Stimulated activated CD4-positive, alpha-beta T cell treated with anti-CD3 and anti-CD28 coated beads, Interleukin-15, amount 100 ng/mL, for 1 hour (primary cell): ENCODE data around the gene DPAGT1.

Experiments
- DNase-seq, 2 donors: peaks; one replicate each; pipeline ENCODE4 v3.0.0-alpha.2; 2020; ENCODE audit warnings: low read depth in 1 of 2, low spot score in 1 of 2

DPAGT1 gene

DNA sequence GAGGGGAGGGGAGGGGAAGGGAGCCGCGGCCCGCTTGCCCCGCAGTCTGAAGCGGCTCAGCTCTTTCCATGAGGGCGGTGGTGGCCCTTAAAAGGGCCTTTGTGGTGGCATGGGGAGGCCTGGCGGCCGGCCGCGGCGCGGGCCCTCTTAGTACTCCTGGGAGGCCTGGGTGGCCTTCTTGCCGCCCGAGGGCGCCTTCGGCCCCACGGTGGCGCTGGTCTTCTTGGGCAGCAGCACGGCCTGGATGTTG is 6.9 kb downstream of the DPAGT1 start:
- peak; percentile 41 to 51 for DNase-seq

DNA sequence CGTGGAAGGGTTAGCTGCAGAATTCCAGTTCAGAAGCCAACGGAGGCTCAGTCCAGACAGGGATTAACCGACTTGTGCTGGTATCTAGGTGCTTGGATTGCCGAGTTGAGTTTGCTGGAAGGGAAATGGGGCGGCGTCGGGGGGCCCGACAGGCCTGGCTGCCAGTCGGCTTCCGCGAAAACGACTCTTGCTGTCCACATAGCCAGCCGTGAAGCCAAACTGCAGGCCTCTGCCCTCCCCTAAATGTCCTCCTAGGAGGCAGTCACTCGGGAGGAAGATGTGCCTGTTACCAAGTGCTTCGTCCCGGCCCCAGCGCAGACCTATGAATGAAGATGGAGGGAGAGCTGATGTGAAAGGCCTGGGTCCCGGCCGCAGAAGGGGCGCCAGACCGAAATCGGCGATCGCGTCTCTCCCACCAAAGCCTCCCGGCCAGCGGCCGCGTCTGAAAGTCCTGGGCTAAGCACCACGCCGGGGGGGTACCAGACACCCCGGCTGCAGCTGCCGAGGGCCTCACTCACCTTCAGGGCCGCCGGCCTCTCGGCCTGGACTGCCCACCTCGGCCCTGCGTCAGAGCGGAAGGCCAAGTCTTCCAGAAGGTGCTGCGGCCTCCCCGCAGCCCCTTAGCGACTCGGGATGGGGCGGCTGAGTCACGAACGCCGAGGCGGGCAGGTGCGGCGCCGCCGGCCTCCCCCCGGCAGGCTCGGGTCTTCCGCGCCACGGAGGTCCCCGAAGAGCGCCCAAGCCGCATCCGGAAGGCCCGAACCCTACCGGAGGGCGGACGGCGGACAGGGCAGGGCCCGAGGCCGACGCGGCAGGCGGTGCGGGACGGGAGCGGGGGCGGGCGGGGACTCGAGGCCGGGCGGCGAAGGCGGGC is 7.5 kb downstream of the DPAGT1 start:
- DNase-seq = peak; percentile 27 to 40

DNA sequence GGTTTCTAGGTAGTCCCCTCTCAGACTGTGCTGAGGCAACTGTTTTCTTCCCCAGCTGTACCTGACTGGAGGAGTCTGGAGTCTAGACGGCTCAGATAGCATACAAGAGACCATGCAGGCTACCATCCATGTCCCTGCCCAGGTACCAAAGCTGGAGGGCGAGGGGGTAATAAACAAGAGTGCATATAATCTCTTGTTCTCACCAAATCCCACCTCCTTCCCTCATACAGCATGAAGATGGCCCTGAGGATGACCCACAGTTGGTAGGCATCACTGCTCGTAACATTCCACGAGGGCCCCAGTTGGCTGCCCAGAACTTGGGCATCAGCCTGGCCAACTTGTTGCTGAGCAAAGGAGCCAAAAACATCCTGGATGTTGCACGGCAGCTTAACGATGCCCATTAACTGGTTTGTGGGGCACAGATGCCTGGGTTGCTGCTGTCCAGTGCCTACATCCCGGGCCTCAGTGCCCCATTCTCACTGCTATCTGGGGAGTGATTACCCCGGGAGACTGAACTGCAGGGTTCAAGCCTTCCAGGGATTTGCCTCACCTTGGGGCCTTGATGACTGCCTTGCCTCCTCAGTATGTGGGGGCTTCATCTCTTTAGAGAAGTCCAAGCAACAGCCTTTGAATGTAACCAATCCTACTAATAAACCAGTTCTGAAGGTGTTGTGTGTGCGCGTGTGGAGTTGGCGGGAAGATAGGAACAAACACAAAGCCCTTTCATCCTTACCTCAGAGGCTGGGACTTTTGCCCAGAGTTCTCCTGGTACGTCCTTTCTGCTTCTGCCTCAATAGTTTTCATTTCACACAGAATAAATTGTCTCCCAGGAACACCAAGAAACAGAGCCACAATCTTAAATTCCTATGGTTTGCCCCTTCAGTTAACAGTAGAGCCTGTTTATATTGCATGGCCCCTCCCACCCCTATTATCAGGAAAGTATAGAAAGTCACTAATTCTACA is 8.5 kb downstream of the DPAGT1 start:
- DNase-seq = no peak

DNA sequence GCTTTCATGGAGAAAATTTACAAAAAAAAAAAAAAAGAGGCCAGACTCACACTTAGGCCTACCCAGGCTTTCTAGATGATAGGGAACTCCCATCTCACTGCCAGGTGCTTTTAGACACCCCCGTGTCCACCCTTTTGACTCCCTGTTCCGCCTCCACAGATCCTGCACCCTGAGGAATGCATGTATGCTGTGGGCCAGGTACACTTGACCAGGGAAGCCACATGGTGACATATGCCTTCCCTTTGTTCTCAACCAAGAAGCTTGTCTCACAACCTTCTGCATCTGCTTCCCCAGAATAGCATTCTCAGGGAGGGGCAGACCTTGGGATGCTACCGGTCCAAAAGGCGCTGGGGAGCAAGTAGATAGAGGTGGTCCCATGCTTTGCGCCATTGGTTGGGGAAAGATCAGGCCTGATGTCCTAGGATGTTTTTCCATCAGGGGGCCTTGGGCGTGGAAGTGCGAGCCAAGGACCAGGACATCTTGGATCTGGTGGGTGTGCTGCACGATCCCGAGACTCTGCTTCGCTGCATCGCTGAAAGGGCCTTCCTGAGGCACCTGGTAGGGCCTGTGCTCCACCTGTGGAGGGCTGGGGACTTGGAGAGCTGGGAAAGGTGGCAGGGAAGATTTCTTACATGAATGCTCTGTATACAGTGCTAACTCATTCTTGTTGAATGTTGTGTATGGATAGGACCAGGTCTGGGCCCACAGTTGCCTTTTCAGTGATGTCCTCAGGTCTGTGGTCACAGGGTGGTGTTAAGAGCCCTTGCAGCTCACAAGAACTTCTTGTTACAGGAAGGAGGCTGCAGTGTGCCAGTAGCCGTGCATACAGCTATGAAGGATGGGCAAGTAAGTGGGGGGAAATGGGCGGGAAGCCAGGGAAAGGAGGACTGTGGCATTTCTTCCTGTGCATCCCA is 9.4 kb downstream of the DPAGT1 start:
- DNase-seq = no peak

DNA sequence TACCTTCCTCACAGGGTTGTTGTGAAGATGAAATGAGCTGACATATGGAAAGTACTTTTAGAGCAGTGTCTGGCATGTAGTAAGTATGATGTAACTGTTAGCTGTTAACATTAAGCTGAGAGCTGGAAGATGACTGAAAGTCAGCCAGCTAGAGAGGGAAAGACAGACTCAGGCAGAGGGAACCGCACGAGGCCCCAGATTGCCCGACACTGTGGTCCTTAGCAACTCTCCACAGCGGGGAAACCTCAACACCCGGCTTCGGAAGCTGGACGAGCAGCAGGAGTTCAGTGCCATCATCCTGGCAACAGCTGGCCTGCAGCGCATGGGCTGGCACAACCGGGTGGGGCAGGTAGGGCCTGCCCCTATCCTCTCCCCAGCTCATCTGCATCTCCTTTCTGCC is 10.5 kb downstream of the DPAGT1 start:
- no peak for DNase-seq

DNA sequence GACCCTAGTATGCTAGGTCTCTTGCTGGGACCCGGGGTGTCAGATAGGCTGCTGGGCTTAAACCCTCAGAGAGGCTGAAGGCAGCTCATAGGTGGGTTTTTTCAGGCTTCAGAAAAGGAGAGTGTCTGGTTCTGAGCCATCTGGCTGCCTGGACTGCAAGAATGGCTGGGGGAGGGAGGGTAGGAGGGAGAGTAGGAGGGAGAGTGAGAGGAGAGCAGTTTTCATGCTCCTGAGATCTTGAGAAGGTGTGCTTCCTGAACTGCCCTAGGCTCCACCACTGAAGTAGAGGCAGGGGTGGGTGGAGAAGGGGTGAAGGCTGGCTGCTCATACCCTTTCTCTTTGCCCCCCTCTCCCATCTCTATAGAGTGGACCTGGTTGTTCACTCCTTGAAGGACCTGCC is 12.3 kb downstream of the DPAGT1 start:
- no peak for DNase-seq

DNA sequence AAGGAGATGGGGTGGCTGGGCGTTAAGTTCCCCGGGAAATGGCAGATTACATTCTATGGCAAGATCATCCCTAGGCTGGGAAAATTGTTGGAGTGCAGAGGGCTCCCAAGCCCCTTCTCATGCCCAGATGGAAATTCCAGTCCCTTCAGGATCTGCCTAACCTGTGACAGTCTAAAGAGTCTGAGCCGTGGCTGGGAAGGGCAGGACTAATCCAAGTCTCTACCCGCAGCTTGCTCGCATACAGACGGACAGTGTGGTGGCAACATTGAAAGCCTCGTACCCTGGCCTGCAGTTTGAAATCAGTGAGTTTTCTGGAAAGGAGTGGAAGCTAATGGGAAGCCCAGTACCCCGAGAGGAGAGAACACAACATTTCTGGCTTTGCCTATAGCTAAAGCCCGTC is 13.2 kb downstream of the DPAGT1 start:
- no peak for DNase-seq

DNA sequence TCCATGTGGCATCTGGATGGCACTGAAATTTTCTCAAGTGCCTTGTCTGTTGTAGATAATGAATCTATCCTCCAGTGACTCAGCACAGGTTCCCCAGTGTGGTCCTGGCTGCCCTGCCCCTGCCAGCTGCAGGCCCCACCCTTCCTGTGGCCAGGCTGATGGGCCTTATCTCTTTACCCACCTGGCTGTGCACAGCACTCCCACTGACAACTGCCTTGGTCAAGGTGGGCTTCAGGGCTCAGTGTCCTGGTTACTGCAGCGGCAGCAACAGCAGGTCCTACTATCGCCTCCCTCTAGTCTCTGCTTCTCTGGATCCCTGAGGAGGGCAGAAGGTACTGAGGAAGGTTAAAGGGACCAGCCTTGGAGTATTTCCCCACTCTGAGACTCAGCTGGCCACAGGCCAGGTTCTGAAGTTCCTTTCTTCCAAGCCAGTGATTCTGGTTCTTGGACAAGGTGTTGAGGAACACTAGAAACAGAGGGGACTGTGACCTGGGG is 13.9 kb downstream of the DPAGT1 start:
- DNase-seq = no peak

DNA sequence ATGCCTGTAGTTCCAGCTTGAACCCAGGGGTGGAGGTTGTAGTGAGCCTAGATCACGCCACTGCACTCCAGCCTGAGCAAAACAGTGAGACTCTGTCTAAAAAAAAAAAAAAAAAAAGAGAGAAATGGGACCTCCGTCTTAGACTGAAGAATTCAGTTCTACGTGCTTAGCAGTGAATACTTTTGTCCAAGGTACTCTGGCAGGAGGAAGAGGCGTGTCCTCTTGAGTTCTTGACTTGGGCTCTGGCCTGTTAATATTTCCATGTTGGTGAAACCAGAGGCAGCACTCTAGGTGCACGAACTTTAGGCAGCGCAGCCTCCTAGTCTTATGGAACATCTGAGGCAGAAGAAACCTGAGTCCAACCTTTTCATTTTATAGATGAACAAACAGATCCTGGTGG is 14.5 kb downstream of the DPAGT1 start:
- DNase-seq = no peak

DNA sequence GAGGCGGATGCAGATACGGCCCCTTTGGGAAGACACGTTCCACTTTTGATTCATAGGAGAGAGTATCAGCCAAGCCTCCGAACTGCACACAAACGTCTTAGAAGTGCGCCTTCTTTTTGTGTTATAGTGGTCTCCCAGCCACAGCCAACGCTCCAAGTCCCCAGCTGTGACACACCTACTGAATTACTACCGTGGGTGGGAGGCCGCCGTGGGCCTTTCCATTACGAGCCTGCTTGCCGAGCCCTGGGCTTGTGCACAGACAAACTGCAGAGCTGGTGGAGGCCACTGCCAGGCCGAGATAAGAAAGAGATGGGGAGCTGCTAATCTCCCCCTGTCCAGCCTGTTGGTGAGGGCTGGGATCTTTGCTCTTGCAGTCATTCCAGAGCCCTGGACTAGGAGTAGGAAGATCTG is 16.2 kb downstream of the DPAGT1 start:
- no peak for DNase-seq

DNA sequence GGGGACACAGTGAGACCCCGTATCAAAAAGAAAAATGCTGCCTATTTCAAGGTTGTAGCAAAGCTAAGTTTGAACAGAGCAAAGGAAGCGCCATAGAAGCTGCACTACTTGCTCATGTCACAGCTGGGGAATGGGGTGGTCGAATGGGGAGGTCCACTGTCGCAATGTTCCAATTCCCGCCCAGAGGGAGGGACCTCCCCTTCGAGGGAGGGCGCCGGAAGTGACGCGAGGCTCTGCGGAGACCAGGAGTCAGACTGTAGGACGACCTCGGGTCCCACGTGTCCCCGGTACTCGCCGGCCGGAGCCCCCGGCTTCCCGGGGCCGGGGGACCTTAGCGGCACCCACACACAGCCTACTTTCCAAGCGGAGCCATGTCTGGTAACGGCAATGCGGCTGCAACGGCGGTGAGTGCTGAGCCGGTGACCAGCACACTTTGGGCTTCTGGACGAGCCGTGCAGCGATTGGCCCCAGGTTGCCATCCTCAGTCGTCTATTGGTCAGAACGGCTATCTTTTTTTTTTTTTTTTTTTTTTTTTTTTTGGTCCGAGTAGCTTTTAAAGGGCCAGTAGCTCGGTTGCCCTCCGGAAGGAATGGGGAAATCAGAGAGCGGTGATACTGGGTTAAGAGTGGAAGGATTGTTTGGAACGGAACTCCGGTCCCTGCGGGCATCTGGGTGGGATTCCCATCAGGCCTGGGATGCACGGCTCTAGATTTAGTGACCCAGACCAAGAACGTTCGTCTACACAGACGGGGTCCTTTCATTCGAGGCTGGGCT is 16.8 kb downstream of the DPAGT1 start, which contains the start of gene HMBS:
HMBS (plus strand) TSS at position 219 of the 774 bp plus-strand sequence; CDS start at position 372, 153 bp downstream.
- DNase-seq = peak; percentile 68 to 83

DNA sequence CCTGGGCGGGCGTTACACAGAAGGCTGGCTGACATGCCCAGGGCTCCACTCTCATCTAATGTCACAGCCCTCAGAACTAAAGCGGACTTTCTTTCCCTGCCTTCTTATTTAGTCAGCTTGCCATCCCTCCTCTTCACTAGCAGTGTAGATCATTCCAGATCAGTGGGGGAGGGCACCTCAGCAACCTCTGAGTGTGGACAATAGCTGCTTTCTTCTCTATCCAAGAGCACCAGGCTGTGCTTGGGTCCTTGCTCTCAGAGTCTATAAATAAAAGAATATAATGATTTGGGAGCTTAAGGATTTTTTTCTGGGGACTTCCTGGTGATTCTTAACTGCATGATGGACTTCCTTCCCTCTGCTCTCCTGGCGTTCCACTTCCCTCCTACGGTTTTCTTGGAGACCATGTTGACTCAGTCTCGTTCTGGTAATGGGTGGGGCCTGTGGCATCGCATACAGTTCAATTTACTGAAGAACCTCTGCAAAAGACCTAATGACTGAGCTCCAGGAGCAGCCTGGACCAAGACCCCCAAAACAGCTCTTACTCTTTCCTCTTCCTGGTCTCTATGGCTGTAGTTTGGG is 19.9 kb downstream of the DPAGT1 start:
- no peak for DNase-seq

DNA sequence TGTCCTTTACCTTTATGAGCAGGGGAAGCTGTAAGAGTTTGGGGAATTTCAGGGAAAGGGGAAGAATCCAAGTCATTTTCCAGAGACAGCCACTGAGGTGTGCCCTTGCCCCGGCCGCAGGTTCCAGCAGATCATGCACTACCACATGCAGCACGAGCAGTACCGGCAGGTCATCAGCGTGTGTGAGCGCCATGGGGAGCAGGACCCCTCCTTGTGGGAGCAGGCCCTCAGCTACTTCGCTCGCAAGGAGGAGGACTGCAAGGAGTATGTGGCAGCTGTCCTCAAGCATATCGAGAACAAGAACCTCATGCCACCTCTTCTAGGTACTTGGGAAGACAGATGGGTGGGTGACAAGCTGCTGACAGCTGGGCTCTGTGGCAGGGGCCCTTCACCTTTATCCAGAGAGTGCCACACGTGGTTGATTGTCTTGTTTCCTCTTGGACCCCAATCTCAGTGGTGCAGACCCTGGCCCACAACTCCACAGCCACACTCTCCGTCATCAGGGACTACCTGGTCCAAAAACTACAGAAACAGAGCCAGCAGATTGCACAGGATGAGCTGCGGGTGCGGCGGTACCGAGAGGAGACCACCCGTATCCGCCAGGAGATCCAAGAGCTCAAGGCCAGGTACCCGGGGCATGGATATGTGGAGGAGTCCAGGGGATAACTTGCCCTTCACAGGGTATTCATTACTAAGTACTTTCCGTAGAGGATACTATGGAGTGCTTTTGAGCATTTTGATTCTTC is 22.8 kb downstream of the DPAGT1 start:
- DNase-seq = no peak

DNA sequence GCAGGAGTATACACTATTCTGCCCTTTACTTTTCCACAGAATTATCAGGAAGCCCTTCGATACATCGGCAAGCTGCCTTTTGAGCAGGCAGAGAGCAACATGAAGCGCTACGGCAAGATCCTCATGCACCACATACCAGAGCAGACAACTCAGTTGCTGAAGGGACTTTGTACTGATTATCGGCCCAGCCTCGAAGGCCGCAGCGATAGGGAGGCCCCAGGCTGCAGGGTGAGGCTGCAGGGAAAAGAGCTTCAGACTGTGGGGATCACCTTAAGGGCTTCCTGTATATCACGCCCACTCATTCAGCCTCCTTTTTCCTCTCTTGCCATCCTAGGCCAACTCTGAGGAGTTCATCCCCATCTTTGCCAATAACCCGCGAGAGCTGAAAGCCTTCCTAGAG is 23.8 kb downstream of the DPAGT1 start:
- DNase-seq = no peak

DNA sequence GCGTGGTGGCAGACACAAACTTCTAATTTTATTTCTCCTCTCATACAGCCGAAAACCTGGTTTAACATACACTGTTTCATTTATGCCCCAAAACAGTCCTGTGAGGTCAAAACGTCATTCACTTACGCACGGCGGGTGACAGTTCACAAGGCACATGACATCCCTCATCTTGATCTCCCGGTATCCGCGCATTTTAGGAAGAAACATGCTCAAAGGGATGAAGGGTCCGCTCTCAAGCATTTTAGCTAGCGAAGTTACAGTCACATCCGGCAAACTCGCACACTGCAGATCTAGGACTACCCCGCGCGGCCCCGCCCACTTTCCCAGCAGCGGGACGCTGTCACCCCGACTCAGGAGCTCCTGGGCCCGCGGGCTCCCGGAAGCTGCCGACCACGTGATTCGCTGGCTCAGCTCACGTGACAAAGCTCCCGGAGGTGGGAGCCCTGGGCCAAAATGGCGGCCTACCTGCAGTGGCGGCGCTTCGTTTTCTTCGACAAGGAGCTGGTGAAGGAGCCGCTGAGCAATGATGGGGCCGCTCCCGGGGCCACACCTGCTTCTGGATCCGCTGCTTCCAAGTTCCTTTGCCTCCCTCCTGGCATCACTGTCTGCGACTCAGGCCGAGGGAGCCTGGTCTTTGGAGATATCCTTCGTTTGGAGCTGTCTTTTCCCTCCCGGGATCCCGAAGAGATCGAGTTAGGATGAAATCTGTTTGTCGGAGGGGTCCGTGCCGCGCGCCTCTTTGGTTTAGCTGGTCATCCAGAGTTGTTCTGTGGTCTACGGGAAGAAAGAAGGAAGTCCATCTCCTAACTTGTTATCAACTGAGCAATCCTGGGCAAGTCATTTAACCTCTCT is 34.1 kb downstream of the DPAGT1 start, which contains the start of gene VPS11:
VPS11 (plus strand) TSS at position 448 of the 852 bp plus-strand sequence; CDS start at position 454, 6 bp downstream.
- peak; percentile 94 to 96 for DNase-seq

DNA sequence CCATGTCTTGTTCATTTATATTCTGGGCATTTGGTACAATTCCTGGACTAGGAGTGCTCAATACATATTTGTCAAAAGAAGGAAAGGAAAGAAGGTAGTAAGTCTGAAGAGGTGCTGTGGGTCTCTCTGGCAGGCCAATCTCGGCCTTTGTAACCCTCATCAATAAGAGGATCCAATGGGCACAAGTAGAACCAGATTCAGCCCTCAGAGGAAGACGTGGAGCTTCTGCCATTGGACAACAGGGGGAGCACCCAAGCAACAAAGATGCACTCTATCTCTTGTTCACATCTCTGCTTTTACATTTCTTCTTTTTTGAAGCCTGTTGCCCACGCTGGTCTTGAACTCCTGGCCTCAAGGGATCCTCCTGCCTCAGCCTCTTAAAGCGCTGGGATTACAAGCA is 36.3 kb downstream of the DPAGT1 start:
- DNase-seq = no peak

DNA sequence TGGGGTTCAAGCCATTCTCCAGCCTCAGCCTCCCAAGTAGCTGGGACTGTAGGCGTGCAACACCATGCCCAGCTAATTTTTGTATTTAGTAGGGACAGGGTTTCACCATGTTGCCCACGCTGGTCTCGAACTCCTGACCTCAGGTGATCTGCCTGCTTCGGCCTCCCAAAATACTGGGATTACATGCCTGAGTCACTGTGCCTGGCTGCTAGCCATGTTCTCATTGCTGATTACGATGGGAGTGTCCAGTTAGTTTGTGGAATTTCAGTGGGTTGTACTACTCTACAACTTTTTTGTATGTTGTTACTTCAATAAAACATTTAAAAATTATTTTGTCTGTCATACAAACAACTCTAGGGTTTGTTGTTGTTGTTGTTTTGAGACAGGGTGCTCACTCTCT is 38.9 kb downstream of the DPAGT1 start:
- no peak for DNase-seq

DNA sequence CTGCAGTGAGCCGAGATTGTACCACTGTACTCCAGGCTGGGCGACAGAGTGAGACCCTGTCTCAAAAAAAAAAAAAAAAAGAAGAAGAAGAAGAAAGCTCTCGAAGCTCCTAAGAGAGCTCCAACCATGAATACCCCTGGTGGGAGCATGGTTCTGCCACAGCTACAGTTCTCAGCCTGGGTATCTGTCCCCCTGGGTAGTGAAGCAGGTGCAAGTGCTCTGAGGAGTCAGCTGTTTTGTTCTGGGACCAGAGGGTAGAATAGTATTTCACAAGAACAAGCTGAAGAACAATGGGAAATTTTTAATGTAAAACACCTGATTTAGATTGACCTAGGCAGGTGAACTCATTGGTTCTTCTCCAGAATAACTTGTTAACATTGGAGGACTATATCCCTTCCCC is 40.4 kb downstream of the DPAGT1 start:
- no peak for DNase-seq
